Adipocyte (in vitro differentiated cells): ENCODE results near the gene PNCK.
"Not testable (repeated sequence)": the region's sequence is repeated elsewhere in the genome, so short reads cannot be mapped to it uniquely, and the experiment has no call there.

Experiments used
- DNase-seq: peaks from one replicate; pipeline ENCODE4 v3.0.0-alpha.2; 2015; ENCODE audit warnings: low read depth
- H3K27me3 ChIP-seq: replicated peaks from 2 replicates; pipeline ENCODE4 v1.7.0; 2013; ENCODE audit warnings: mild to moderate bottlenecking, low read length, moderate library complexity; ENCODE audit not compliant: control insufficient read depth, insufficient read depth
- H3K36me3 ChIP-seq: 2 replicates; pipeline ENCODE4 v1.7.0; 2013; ENCODE audit warnings: low read length, mild to moderate bottlenecking, moderate library complexity; ENCODE audit not compliant: control insufficient read depth, insufficient read depth, severe bottlenecking
- H3K4me1 ChIP-seq: 2 replicates; pipeline ENCODE4 v1.7.0; 2013; ENCODE audit warnings: mild to moderate bottlenecking, low read length, moderate library complexity; ENCODE audit not compliant: control insufficient read depth, insufficient read depth
- H3K4me3 ChIP-seq: 2 replicates; pipeline ENCODE4 v1.7.0; 2013; ENCODE audit warnings: mild to moderate bottlenecking, low read length, moderate library complexity
- H3K9ac ChIP-seq: 2 replicates; pipeline ENCODE4 v1.7.0; 2013; ENCODE audit warnings: mild to moderate bottlenecking, low read length, moderate library complexity
- H3K9me3 ChIP-seq: 2 replicates; pipeline ENCODE4 v1.7.0; 2013; ENCODE audit warnings: mild to moderate bottlenecking, low read length, moderate library complexity; ENCODE audit not compliant: control insufficient read depth

The PNCK gene

DNA sequence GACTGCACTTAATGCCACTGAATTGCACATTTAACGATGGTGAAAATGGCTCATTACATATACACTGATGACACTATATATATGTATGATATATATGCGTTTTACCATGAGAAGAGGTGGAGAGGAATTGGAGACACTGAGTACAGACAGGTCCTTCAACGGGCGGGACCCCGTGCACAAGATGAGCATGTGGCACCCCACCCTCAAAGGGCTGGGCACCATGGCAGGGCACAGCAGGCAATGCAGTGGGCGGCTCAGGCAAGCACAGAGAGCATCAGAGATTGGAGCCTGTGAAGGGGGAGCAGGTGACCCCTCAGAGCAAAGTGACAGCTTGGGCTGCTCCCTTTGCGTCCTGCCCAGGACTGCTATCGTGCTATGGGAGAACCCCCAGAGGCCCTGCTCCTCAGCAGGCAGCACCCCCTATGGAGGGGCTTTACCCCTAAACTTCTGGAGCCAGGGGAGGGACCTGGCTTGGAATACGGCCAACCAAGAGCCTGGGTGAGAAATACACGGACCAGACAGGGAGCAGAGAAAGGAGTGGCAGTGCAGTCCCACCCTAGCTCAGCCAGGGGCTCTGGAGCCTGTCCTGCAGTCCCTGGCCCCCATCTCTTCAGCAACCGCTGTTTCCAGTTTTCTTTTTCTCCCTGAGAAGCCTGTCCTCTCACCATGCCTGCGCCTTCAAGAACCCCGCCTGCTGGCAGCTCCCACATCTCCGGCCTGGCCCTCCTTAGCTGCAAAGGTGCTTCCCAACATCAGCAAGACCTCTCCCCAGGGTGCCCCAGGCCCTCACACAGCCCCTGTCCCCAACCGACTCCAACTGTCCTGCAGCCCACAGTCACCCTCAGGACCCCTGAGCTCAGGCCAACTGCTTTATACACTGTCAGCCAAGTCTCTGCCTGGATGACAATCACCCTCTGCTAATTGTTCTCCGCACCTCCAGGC, 24.6 kb upstream of the PNCK start:
- Histone ChIP-seq H3K36me3 (peaks cover 29% of the 10 kb centered on the region), H3K27me3 (peaks cover 4% of the 10 kb centered on the region), H3K4me1 (no peaks in the 10 kb centered on the region)

DNA sequence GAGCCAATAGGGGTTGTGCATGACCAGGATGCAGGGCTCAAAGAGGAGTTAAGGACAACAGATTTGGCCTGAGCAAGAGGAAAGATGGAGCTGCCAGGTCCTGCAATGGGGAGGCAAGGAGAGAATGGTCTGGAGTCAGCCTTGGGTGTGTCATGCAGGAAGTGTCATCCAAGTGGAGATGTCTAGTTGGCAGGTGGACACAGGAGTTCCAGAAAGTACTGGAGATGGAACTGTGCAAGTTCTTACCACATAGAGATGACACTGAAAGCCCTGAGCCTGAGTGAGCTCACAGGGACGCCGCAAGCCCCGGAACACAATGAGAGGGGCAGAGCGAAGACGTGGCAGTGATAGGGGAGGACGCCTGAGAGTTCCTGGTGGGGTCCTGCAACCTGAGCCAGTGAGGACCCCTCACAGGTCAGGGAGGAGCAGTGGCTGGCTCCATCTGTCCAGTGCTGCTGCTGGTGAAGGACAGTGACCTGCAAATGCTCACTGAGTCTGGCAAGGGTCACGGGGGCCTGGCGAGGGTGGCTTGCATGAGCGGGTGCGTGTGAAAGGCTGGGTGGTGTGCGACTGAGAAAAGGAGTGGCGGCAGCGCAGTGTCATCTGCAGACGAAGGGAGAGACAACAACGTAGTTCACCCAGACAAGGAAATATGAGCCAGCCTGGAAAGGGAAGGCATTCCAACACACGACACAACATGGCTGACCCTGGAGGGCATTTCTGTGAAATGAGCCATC, 23.5 kb upstream of the PNCK start:
- H3K9ac ChIP-seq, H3K9me3 ChIP-seq, DNase-seq, H3K4me3 ChIP-seq, H3K27me3 ChIP-seq, H3K4me1 ChIP-seq: not testable (repeated sequence)
- H3K36me3 ChIP-seq: peaks cover 23% of the 10 kb centered on the region

More for the DNA sequence above, 24.6 kb upstream of the PNCK start:
- no peak for DNase-seq
- no peak overlapping the region for H3K9ac ChIP-seq
- H3K9me3 ChIP-seq: no peaks in the 10 kb centered on the region
- H3K4me3 ChIP-seq: no peak overlapping the region

DNA sequence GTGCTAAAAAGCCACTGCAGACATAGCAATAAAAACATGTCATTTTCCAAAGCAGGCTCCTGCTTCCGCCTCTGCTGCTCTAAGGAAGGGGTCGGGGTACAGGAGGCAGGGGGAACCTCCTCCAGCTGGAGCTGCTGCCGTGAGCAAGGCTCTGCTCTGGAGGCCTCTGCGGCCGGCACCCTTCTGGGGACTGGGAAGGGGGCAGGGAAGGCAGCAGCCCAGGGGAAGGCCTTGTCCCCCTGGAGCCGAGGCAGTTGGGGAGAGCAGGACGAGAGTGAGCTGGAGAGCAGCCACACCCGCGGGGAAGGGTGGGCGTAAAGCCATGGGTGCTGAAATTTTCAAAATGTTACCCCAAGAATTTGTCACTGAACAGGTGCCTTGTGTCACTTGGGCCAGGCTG, 22.9 kb upstream of the PNCK start:
- not testable (repeated sequence) for H3K27me3 ChIP-seq, H3K4me3 ChIP-seq, H3K4me1 ChIP-seq, DNase-seq, H3K9ac ChIP-seq, H3K9me3 ChIP-seq
- peaks cover 17% of the 10 kb centered on the region for H3K36me3 ChIP-seq

DNA sequence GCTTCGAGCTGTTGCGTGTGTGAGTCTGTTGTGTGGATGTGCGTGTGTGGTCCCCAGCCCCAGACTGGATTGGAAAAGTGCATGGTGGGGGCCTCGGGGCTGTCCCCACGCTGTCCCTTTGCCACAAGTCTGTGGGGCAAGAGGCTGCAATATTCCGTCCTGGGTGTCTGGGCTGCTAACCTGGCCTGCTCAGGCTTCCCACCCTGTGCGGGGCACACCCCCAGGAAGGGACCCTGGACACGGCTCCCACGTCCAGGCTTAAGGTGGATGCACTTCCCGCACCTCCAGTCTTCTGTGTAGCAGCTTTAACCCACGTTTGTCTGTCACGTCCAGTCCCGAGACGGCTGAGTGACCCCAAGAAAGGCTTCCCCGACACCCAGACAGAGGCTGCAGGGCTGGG, 22.5 kb upstream of the PNCK start:
- Histone ChIP-seq H3K27me3 (peaks cover 4% of the 10 kb centered on the region), H3K4me1 (no peaks in the 10 kb centered on the region), H3K4me3 (no peak overlapping the region), H3K9me3 (no peaks in the 10 kb centered on the region), H3K36me3 (peaks cover 13% of the 10 kb centered on the region), H3K9ac (no peak overlapping the region)
- DNase-seq: no peak

DNA sequence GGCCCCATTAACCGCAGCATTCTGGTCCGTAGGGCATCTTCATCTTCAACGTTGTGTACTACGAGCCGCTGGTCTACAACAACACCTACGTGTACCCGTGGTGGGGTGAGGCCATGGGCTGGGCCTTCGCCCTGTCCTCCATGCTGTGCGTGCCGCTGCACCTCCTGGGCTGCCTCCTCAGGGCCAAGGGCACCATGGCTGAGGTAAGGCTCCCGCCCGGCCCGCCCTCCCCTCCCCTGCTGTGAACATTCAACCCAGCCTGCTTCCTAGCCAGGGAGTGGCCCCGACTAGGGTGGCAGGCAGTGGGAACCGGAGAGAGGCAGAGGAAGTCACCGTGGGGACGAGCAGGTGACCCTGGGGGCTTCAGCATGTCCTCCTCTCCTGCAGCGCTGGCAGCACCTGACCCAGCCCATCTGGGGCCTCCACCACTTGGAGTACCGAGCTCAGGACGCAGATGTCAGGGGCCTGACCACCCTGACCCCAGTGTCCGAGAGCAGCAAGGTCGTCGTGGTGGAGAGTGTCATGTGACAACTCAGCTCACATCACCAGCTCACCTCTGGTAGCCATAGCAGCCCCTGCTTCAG, 21.2 kb upstream of the PNCK start:
- Histone ChIP-seq H3K27me3 (peaks cover 4% of the 10 kb centered on the region), H3K9me3 (no peaks in the 10 kb centered on the region), H3K4me3 (no peak overlapping the region), H3K4me1 (peaks cover 5% of the 10 kb centered on the region), H3K36me3 (peaks cover 9% of the 10 kb centered on the region), H3K9ac (no peak overlapping the region)
- DNase-seq: no peak

DNA sequence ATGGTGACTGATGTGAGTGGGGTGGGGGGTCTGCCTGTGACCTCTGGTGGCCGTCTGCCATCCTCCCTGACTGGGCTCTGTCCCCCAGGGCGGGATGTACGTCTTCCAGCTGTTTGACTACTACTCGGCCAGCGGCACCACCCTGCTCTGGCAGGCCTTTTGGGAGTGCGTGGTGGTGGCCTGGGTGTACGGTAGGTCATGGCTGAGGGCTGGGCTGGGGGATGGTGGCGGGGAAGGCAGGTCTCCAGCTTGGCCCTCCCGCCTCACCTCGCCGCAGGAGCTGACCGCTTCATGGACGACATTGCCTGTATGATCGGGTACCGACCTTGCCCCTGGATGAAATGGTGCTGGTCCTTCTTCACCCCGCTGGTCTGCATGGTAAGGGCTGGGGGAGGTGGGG, 20.6 kb upstream of the PNCK start:
- H3K36me3 ChIP-seq, H3K4me3 ChIP-seq, H3K9ac ChIP-seq, H3K4me1 ChIP-seq, H3K27me3 ChIP-seq, H3K9me3 ChIP-seq, DNase-seq: not testable (repeated sequence)

DNA sequence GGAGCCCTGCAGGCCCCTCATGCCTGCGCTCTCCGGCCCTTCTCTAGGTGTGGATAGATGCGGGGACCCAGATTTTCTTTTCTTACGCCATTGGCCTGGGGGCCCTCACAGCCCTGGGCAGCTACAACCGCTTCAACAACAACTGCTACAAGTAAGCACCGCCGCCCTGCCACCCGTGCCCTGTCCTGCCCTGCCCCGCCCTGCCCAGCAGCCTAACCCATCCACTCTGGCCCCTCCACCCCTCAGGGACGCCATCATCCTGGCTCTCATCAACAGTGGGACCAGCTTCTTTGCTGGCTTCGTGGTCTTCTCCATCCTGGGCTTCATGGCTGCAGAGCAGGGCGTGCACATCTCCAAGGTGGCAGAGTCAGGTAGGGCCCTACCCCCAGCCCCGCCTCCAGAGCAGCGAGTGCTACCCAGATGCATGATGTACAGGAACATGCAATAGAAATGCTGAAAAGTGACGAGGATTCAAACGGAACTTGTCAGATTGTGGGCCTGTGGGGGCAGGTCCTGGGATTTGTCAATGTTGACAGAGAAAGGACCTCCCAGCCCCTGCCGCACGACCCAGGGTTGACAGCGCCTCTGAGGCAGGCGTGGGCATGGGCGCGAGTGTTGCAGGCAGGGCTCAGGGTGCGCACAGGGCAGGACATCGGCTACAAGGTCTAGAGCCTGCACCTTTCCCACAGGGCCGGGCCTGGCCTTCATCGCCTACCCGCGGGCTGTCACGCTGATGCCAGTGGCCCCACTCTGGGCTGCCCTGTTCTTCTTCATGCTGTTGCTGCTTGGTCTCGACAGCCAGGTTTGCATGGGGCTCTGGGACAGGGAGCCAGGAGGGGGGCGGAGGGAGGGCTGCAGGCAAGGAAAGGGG, 19.8 kb upstream of the PNCK start:
- Histone ChIP-seq H3K9me3 (no peaks in the 10 kb centered on the region), H3K36me3 (peaks cover 9% of the 10 kb centered on the region)

DNA sequence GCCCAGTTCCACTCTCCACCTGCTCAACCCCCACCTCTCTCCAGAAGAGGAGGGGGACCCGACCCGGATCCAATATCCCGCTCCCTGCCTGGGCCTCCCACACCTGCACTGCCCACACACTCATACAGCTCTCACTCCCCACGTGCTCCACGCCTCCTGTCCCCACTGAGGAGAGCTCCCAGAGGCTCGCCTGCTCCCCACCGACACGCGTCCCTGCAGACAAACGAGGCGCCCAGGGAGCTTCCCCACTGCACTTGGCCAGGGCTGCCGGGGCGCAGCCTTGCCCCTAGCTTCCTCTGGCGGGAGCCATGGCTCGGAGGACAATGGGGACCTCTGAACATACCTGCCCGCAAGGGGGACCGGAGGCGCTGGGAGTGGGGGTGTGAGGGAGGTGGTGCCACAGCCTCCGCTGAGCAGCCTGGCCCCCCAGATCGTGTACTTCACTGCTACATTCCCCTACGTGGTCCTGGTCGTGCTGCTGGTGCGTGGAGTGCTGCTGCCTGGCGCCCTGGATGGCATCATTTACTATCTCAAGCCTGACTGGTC, 19.1 kb upstream of the PNCK start:
- Histone ChIP-seq H3K4me3 (no peak overlapping the region), H3K27me3 (peaks cover 4% of the 10 kb centered on the region), H3K36me3 (peaks cover 4% of the 10 kb centered on the region), H3K4me1 (peaks cover 7% of the 10 kb centered on the region), H3K9ac (no peak overlapping the region), H3K9me3 (no peaks in the 10 kb centered on the region)
- no peak for DNase-seq

More for the DNA sequence above, 19.8 kb upstream of the PNCK start:
- no peak for DNase-seq
- Histone ChIP-seq H3K4me3 (no peak overlapping the region), H3K27me3 (peaks cover 4% of the 10 kb centered on the region), H3K4me1 (peaks cover 7% of the 10 kb centered on the region), H3K9ac (no peak overlapping the region)

DNA sequence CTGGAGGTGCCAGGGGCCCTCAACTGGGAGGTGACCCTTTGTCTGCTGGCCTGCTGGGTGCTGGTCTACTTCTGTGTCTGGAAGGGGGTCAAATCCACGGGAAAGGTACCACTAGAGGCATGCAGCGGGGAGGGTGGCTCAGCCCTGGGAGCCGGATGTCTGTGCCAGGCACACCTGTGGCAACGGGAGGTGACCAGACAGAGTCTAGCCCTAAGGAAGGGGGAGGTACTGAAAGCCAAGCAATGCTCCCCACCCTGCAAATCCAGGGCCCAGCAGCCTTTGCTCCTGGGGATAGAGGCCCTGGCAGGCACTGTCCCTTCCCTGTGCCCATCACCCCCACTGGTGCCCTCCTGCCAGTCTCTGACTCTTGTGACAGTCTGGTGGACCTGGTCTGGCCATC, 18.4 kb upstream of the PNCK start:
- H3K36me3 ChIP-seq: no peaks in the 10 kb centered on the region
- no peak overlapping the region for H3K9ac ChIP-seq
- no peaks in the 10 kb centered on the region for H3K27me3 ChIP-seq
- no peak for DNase-seq
- no peak overlapping the region for H3K4me3 ChIP-seq
- peaks cover 7% of the 10 kb centered on the region for H3K4me1 ChIP-seq
- H3K9me3 ChIP-seq: no peaks in the 10 kb centered on the region

DNA sequence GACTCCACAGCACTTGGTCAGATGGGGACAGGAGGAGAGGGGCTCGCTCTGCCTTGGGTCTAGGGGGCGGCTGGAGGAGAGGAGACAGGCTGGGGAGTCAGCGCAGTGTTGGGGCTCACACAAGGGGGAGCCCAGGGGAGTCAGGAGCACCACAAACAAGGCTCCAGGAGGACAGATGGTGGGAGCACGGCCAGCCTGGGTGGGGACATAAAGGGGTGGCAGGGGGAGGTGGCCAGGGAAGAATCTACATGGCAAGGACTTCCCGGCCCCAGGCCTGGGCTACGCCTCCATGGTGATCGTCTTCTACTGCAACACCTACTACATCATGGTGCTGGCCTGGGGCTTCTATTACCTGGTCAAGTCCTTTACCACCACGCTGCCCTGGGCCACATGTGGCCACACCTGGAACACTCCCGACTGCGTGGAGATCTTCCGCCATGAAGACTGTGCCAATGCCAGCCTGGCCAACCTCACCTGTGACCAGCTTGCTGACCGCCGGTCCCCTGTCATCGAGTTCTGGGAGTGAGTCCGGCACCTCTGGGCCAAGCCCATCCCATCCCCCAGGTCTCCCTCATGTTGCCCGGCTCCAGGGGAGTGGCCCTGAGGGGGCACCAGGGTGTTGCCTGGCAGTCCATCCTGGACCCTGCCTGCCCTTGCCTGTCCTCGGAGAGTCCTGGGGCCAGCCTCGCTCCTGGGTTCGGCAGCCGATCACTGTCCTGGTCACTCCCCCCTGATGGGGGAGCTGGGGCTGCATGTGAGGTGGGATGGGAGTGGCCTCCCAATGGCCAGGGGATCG, 17.6 kb upstream of the PNCK start:
- not testable (repeated sequence) for H3K4me3 ChIP-seq, H3K4me1 ChIP-seq, H3K36me3 ChIP-seq

More for the DNA sequence above, 17.6 kb upstream of the PNCK start:
- not testable (repeated sequence) for DNase-seq, H3K9me3 ChIP-seq, H3K27me3 ChIP-seq, H3K9ac ChIP-seq
